Measurements from ENCODE around the gene SLC17A6.

Gene SLC17A6

GRCh38 chr11:22389526-22390282 lies 51.5 kb downstream of the SLC17A6 start:
- DNase-seq (ENCODE audit: low read depth): no peak

- DNase-seq (ENCODE audit: low read depth): no peak
Observed at GRCh38 chr11:22390283-22390655, 52.1 kb downstream of the SLC17A6 start.

GRCh38 chr11:22392561-22392960 lies 54.4 kb downstream of the SLC17A6 start:
- DNase-seq (ENCODE audit: low read depth): no peak

GRCh38 chr11:22405377-22405776 lies 67.2 kb downstream of the SLC17A6 start:
- DNase-seq (ENCODE audit: low read depth): no peak

GRCh38 chr11:22407267-22407666 lies 69.1 kb downstream of the SLC17A6 start:
- DNase-seq (ENCODE audit: low read depth): no peak

GRCh38 chr11:22407921-22408320 lies 69.7 kb downstream of the SLC17A6 start:
- DNase-seq (ENCODE audit: low read depth): no peak

GRCh38 chr11:22415476-22415875 lies 77.3 kb downstream of the SLC17A6 start:
- no peak for DNase-seq (ENCODE audit: low read depth)

GRCh38 chr11:22416462-22416861 lies 78.3 kb downstream of the SLC17A6 start:
- no peak for DNase-seq (ENCODE audit: low read depth)

GRCh38 chr11:22426915-22427314 lies 88.7 kb downstream of the SLC17A6 start:
- no peak for DNase-seq (ENCODE audit: low read depth)

Data from ELR (cell line).